ENCODE data around the gene PPARA.
"Not testable (repeated sequence)": the region's sequence is repeated elsewhere in the genome, so short reads cannot be mapped to it uniquely, and the experiment has no call there.

PPARA gene

GRCh38 chr22:46172522-46173110 lies 22.3 kb downstream of the PPARA start:
- DNase-seq (ENCODE audit: low read depth): no peak

GRCh38 chr22:46173152-46173551 lies 22.8 kb downstream of the PPARA start:
- no peak for DNase-seq (ENCODE audit: low read depth)

GRCh38 chr22:46175631-46176030 lies 25.3 kb downstream of the PPARA start:
- DNase-seq (ENCODE audit: low read depth): no peak

GRCh38 chr22:46176508-46177003 lies 26.2 kb downstream of the PPARA start:
- no peak for DNase-seq (ENCODE audit: low read depth)

- no peak for DNase-seq (ENCODE audit: low read depth)
Measured at GRCh38 chr22:46178755-46179505, 28.6 kb downstream of the PPARA start.

- DNase-seq (ENCODE audit: low read depth): no peak
Measured at GRCh38 chr22:46179748-46180147, 29.4 kb downstream of the PPARA start.

GRCh38 chr22:46180370-46181137 lies 30.2 kb downstream of the PPARA start:
- DNase-seq (ENCODE audit: low read depth): peak; percentile 34

GRCh38 chr22:46183733-46184132 lies 33.4 kb downstream of the PPARA start:
- DNase-seq (ENCODE audit: low read depth): no peak

GRCh38 chr22:46185283-46185682 lies 35.0 kb downstream of the PPARA start:
- no peak for DNase-seq (ENCODE audit: low read depth)

GRCh38 chr22:46187862-46188261 lies 37.5 kb downstream of the PPARA start:
- DNase-seq (ENCODE audit: low read depth): no peak

GRCh38 chr22:46192210-46192993 lies 42.1 kb downstream of the PPARA start:
- DNase-seq (ENCODE audit: low read depth): no peak

- DNase-seq (ENCODE audit: low read depth): no peak
Measured at GRCh38 chr22:46193898-46194310, 43.6 kb downstream of the PPARA start.

GRCh38 chr22:46195487-46196165 lies 45.3 kb downstream of the PPARA start:
- DNase-seq (ENCODE audit: low read depth): peak; percentile 84

- DNase-seq (ENCODE audit: low read depth): no peak
Measured at GRCh38 chr22:46196278-46196677, 46.0 kb downstream of the PPARA start.

GRCh38 chr22:46198274-46198673 lies 47.9 kb downstream of the PPARA start:
- DNase-seq (ENCODE audit: low read depth): no peak

GRCh38 chr22:46198806-46199205 lies 48.5 kb downstream of the PPARA start:
- not testable (repeated sequence) for DNase-seq (ENCODE audit: low read depth)

- DNase-seq (ENCODE audit: low read depth): no peak
Measured at GRCh38 chr22:46201059-46201757, 50.9 kb downstream of the PPARA start.

- no peak for DNase-seq (ENCODE audit: low read depth)
Measured at GRCh38 chr22:46202897-46203600, 52.7 kb downstream of the PPARA start.

- no peak for DNase-seq (ENCODE audit: low read depth)
Measured at GRCh38 chr22:46203601-46203980, 53.3 kb downstream of the PPARA start.

GRCh38 chr22:46209262-46209661 lies 58.9 kb downstream of the PPARA start:
- DNase-seq (ENCODE audit: low read depth): peak; percentile 10

Measured in amniotic epithelial cell (primary cell).